GM23338 (cell line): Measurements from ENCODE around the gene DGCR8. TPM values are rescaled to one million over a fixed set of nuclear protein-coding genes. Genes with fewer than 3 reads are reported as not detected.

Experiments used
- ATAC-seq: fragments of 200-7000 bp; cut with Tn5 transposase; 3 replicates; pipeline ENCODE4 v1.9.1; 2020
- DNase-seq: peaks from one replicate; pipeline ENCODE4 v3.0.0-alpha.2; 2015; ENCODE audit warnings: low spot score
- H2AFZ ChIP-seq: fragments of 200-600 bp; sonication (generic); 2 replicates; pipeline ENCODE4 v1.8.0; 2016; ENCODE audit warnings: antibody characterized with exemption, mild to moderate bottlenecking, moderate library complexity
- H3F3A ChIP-seq: fragments of 200-600 bp; sonication (generic); replicated peaks from 2 replicates; pipeline ENCODE4 v1.8.0; 2017; ENCODE audit warnings: antibody characterized with exemption, mixed run types, low read depth
- H3K27ac ChIP-seq: fragments of 200-600 bp; sonication (generic); 2 replicates; pipeline ENCODE4 v1.6.1; 2016; ENCODE audit warnings: low read depth
- H3K27me3 ChIP-seq: fragments of 200-600 bp; sonication (generic); 2 replicates; pipeline ENCODE4 v1.8.0; 2016; ENCODE audit warnings: mild to moderate bottlenecking, mixed run types, moderate library complexity; ENCODE audit not compliant: insufficient read depth
- H3K36me3 ChIP-seq: fragments of 200-600 bp; sonication (generic); 2 replicates; pipeline ENCODE4 v1.8.0; 2016; ENCODE audit warnings: mild to moderate bottlenecking; ENCODE audit not compliant: insufficient read depth
- H3K4me1 ChIP-seq: fragments of 200-600 bp; sonication (generic); 2 replicates; pipeline ENCODE4 v1.8.0; 2016; ENCODE audit warnings: mild to moderate bottlenecking, moderate library complexity; ENCODE audit not compliant: insufficient read depth
- H3K4me2 ChIP-seq: fragments of 200-600 bp; sonication (generic); 2 replicates; pipeline ENCODE4 v1.7.1; 2017; ENCODE audit warnings: mixed run types
- H3K4me3 ChIP-seq: fragments of 200-600 bp; sonication (generic); 2 replicates; pipeline ENCODE4 v1.6.1; 2016; ENCODE audit warnings: mixed run types
- H3K79me2 ChIP-seq: fragments of 200-600 bp; sonication (generic); replicated peaks from 2 replicates; pipeline ENCODE4 v1.8.0; 2017; ENCODE audit warnings: mild to moderate bottlenecking; ENCODE audit not compliant: insufficient read depth
- H3K9me2 ChIP-seq: fragments of 200-600 bp; sonication (generic); 2 replicates; pipeline ENCODE4 v1.8.0; 2017; ENCODE audit not compliant: insufficient read depth
- H4K20me1 ChIP-seq: fragments of 200-600 bp; sonication (generic); replicated peaks from 2 replicates; pipeline ENCODE4 v1.8.0; 2017; ENCODE audit warnings: mild to moderate bottlenecking; ENCODE audit not compliant: insufficient read depth
- H3K27ac Mint-ChIP-seq: 2 replicates; pipeline ENCODE4 v1.8.0; 2020; ENCODE audit warnings: inconsistent platforms, mild to moderate bottlenecking, moderate library complexity, mixed read lengths
- H3K27me3 Mint-ChIP-seq: 3 replicates; pipeline ENCODE4 v1.8.0; 2022; ENCODE audit warnings: low read depth, mild to moderate bottlenecking, moderate library complexity, mixed read lengths, inconsistent platforms; ENCODE audit not compliant: insufficient read depth, poor library complexity
- H3K36me3 Mint-ChIP-seq: 3 replicates; pipeline ENCODE4 v1.8.0; 2021; ENCODE audit warnings: low read depth, mild to moderate bottlenecking, inconsistent platforms, moderate library complexity, mixed read lengths
- H3K4me1 Mint-ChIP-seq: 3 replicates; pipeline ENCODE4 v1.8.0; 2020; ENCODE audit warnings: mild to moderate bottlenecking, inconsistent platforms, mixed read lengths
- H3K4me3 Mint-ChIP-seq: 3 replicates; pipeline ENCODE4 v1.8.0; 2021; ENCODE audit warnings: moderate library complexity, mild to moderate bottlenecking, inconsistent platforms, mixed read lengths
- H3K9me3 Mint-ChIP-seq: 3 replicates; pipeline ENCODE4 v1.8.0; 2020; ENCODE audit warnings: moderate library complexity, mild to moderate bottlenecking, inconsistent platforms, mixed read lengths
- CREB1 ChIP-seq: fragments of 250-450 bp; sonication (Bioruptor Pico); IDR thresholded peaks from 2 replicates; pipeline ENCODE4 v1.5.0; 2020; ENCODE audit warnings: low read depth, mild to moderate bottlenecking, moderate library complexity
- ETS1 ChIP-seq: IDR thresholded peaks from 2 replicates; pipeline ENCODE4 v1.6.1; 2016; ENCODE audit warnings: antibody characterized with exemption
- EZH2 ChIP-seq: fragments of 200-600 bp; sonication (generic); IDR thresholded peaks from one replicate; pipeline ENCODE4 v1.8.0; 2017; ENCODE audit warnings: antibody characterized with exemption, mild to moderate bottlenecking, low read depth; ENCODE audit not compliant: unreplicated experiment
- JUNB ChIP-seq: IDR thresholded peaks from one replicate; pipeline ENCODE4 v1.6.1; 2016; ENCODE audit warnings: antibody characterized with exemption; ENCODE audit not compliant: unreplicated experiment
- NANOG ChIP-seq: IDR thresholded peaks from 2 replicates; pipeline ENCODE4 v1.6.1; 2016; ENCODE audit warnings: antibody characterized with exemption, borderline replicate concordance
- REST ChIP-seq: IDR thresholded peaks from one replicate; pipeline ENCODE4 v1.6.1; 2018; ENCODE audit warnings: antibody characterized with exemption; ENCODE audit not compliant: unreplicated experiment
- ZNF114 ChIP-seq: fragments of 250-450 bp; sonication (Bioruptor Pico); IDR thresholded peaks from 2 replicates; pipeline ENCODE4 v1.5.0; 2020; ENCODE audit warnings: mild to moderate bottlenecking, moderate library complexity
- ZNF331 ChIP-seq: fragments of 250-450 bp; sonication (Bioruptor Pico); IDR thresholded peaks from 2 replicates; pipeline ENCODE4 v1.5.0; 2020; ENCODE audit warnings: low read depth, mild to moderate bottlenecking, moderate library complexity
- polyA plus RNA-seq: library from polyadenylated mRNA; unstranded; fragments of >200 nt; fragmentation: Nextera tagmentation; extraction: Ambion mirVana; gene quantifications from 2 replicates; pipeline ENCODE4 v1.2.1, GENCODE V29; 2016
- total RNA-seq: library from RNA; depleted of rRNA; stranded (reverse); fragments of >200 nt; shearing (Covaris generic); gene quantifications from 2 replicates; pipeline ENCODE4 v1.2.3, GENCODE V29; 2014
- TF ChIP-seq, protein P1 (sequence below), 2 experiments: fragments of 200-600 bp in 1 of 2; sonication (generic) in 1 of 2; conservative IDR thresholded peaks; 2 replicates each; pipeline versions ENCODE4 v1.5.1 to v1.6.1; 2016 to 2017; ENCODE audit warnings: antibody characterized with exemption in 2 of 2, low read depth in 2 of 2, mild to moderate bottlenecking in 2 of 2, moderate library complexity in 1 of 2
- TF ChIP-seq, protein P2 (sequence below): fragments of 250-450 bp; sonication (Bioruptor Pico); IDR thresholded peaks from 2 replicates; pipeline ENCODE4 v1.5.0; 2020; ENCODE audit warnings: mild to moderate bottlenecking, moderate library complexity

Gene DGCR8
- total and polyA plus RNA-seq, 2 experiments from 2014 or later: 12.2 to 48.9 TPM

GRCh38 chr22:20088263-20088648, 8.2 kb downstream of the DGCR8 start (continued):
- TF ChIP-seq EZH2 (no peak), ETS1 (no peak)

GRCh38 chr22:20089226-20089976, 9.4 kb downstream of the DGCR8 start:
- H3K36me3 ChIP-seq: peaks cover 45% of the 10 kb centered on the region
- Mint-ChIP-seq H3K9me3 (no peaks in the 10 kb centered on the region), H3K4me1 (peaks cover 11% of the 10 kb centered on the region), H3K36me3 (peaks cover 95% of the 10 kb centered on the region), H3K27ac (no peak overlapping the region), H3K27me3 (peaks cover 19% of the 10 kb centered on the region), H3K4me3 (no peak overlapping the region)
- no peak overlapping the region for H3K4me3 ChIP-seq
- peaks cover 5% of the 10 kb centered on the region; the same call in 1 of the 2 replicates for H3K4me1 ChIP-seq
- peaks cover 30% of the 10 kb centered on the region for H3F3A ChIP-seq
- H3K27ac ChIP-seq: no peak overlapping the region
- peaks cover 45% of the 10 kb centered on the region for H3K79me2 ChIP-seq
- ATAC-seq (no peak), DNase-seq (no peak)
- peaks cover 41% of the 10 kb centered on the region for H4K20me1 ChIP-seq
- H2AFZ ChIP-seq: no peak overlapping the region
- H3K4me2 ChIP-seq: no peak overlapping the region
- H3K9me2 ChIP-seq: no peaks in the 10 kb centered on the region
- H3K27me3 ChIP-seq: no peaks in the 10 kb centered on the region
- TF ChIP-seq REST: no peak
- no peak for TF ChIP-seq NANOG
- no peak for TF ChIP-seq ZNF331 (CRISPR knock-in tag)
- no peak for TF ChIP-seq ZNF114 (CRISPR knock-in tag)
- no peak for TF ChIP-seq EZH2
- TF ChIP-seq, protein P1, sequence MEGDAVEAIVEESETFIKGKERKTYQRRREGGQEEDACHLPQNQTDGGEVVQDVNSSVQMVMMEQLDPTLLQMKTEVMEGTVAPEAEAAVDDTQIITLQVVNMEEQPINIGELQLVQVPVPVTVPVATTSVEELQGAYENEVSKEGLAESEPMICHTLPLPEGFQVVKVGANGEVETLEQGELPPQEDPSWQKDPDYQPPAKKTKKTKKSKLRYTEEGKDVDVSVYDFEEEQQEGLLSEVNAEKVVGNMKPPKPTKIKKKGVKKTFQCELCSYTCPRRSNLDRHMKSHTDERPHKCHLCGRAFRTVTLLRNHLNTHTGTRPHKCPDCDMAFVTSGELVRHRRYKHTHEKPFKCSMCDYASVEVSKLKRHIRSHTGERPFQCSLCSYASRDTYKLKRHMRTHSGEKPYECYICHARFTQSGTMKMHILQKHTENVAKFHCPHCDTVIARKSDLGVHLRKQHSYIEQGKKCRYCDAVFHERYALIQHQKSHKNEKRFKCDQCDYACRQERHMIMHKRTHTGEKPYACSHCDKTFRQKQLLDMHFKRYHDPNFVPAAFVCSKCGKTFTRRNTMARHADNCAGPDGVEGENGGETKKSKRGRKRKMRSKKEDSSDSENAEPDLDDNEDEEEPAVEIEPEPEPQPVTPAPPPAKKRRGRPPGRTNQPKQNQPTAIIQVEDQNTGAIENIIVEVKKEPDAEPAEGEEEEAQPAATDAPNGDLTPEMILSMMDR (conservative IDR thresholded peaks at IDR 0.05; ENCODE audit: low read depth in 2 of 2): no peak
- no peak for TF ChIP-seq CREB1
- TF ChIP-seq, protein P2, sequence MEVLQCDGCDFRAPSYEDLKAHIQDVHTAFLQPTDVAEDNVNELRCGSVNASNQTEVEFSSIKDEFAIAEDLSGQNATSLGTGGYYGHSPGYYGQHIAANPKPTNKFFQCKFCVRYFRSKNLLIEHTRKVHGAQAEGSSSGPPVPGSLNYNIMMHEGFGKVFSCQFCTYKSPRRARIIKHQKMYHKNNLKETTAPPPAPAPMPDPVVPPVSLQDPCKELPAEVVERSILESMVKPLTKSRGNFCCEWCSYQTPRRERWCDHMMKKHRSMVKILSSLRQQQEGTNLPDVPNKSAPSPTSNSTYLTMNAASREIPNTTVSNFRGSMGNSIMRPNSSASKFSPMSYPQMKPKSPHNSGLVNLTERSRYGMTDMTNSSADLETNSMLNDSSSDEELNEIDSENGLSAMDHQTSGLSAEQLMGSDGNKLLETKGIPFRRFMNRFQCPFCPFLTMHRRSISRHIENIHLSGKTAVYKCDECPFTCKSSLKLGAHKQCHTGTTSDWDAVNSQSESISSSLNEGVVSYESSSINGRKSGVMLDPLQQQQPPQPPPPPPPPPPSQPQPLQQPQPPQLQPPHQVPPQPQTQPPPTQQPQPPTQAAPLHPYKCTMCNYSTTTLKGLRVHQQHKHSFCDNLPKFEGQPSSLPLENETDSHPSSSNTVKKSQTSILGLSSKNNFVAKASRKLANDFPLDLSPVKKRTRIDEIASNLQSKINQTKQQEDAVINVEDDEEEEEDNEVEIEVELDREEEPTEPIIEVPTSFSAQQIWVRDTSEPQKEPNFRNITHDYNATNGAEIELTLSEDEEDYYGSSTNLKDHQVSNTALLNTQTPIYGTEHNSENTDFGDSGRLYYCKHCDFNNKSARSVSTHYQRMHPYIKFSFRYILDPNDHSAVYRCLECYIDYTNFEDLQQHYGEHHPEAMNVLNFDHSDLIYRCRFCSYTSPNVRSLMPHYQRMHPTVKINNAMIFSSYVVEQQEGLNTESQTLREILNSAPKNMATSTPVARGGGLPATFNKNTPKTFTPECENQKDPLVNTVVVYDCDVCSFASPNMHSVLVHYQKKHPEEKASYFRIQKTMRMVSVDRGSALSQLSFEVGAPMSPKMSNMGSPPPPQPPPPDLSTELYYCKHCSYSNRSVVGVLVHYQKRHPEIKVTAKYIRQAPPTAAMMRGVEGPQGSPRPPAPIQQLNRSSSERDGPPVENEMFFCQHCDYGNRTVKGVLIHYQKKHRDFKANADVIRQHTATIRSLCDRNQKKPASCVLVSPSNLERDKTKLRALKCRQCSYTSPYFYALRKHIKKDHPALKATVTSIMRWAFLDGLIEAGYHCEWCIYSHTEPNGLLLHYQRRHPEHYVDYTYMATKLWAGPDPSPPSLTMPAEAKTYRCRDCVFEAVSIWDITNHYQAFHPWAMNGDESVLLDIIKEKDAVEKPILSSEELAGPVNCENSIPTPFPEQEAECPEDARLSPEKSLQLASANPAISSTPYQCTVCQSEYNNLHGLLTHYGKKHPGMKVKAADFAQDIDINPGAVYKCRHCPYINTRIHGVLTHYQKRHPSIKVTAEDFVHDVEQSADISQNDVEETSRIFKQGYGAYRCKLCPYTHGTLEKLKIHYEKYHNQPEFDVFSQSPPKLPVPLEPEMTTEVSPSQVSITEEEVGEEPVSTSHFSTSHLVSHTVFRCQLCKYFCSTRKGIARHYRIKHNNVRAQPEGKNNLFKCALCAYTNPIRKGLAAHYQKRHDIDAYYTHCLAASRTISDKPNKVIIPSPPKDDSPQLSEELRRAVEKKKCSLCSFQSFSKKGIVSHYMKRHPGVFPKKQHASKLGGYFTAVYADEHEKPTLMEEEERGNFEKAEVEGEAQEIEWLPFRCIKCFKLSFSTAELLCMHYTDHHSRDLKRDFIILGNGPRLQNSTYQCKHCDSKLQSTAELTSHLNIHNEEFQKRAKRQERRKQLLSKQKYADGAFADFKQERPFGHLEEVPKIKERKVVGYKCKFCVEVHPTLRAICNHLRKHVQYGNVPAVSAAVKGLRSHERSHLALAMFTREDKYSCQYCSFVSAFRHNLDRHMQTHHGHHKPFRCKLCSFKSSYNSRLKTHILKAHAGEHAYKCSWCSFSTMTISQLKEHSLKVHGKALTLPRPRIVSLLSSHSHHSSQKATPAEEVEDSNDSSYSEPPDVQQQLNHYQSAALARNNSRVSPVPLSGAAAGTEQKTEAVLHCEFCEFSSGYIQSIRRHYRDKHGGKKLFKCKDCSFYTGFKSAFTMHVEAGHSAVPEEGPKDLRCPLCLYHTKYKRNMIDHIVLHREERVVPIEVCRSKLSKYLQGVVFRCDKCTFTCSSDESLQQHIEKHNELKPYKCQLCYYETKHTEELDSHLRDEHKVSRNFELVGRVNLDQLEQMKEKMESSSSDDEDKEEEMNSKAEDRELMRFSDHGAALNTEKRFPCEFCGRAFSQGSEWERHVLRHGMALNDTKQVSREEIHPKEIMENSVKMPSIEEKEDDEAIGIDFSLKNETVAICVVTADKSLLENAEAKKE (CRISPR knock-in tag): no peak
- TF ChIP-seq ETS1: no peak
- no peak for TF ChIP-seq JUNB
